NCI-H345 treated with DMSO at 0.1 percent for 48 hours (cell line): ENCODE measurements around the gene HPCAL1.

Experiments
- DNase-seq: peaks from one replicate; lab custom pipeline; 2025; ENCODE audit not compliant: unreplicated experiment; lab: John Stamatoyannopoulos, UW

HPCAL1 gene

DNA sequence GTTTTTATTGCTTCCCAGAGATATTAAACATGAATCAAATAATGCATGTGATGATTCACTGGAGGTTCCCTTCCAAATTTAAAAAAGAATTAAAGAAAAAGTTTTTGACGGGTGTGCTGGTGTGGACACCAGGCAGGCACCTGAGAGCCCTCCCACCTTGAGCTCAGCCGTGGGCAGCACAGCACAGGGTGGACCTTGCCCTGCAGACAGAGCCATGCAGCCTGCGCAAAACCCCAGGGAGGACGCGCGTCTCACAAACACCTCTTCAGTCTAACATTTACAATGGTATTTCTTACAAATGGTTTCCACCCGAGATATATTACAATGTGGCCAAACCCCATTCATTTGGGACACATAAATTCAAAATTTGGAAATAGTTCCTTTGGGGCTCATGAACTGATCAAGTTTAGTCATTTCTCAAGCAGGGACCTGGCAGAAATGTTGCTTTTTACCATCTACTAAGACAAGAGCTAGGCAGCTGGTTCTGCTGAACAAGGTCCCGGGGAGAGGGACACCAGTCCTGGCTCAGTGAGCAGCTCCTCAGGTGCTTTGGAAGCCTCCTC is 100.0 kb downstream of the HPCAL1 start:
- no peak for DNase-seq

DNA sequence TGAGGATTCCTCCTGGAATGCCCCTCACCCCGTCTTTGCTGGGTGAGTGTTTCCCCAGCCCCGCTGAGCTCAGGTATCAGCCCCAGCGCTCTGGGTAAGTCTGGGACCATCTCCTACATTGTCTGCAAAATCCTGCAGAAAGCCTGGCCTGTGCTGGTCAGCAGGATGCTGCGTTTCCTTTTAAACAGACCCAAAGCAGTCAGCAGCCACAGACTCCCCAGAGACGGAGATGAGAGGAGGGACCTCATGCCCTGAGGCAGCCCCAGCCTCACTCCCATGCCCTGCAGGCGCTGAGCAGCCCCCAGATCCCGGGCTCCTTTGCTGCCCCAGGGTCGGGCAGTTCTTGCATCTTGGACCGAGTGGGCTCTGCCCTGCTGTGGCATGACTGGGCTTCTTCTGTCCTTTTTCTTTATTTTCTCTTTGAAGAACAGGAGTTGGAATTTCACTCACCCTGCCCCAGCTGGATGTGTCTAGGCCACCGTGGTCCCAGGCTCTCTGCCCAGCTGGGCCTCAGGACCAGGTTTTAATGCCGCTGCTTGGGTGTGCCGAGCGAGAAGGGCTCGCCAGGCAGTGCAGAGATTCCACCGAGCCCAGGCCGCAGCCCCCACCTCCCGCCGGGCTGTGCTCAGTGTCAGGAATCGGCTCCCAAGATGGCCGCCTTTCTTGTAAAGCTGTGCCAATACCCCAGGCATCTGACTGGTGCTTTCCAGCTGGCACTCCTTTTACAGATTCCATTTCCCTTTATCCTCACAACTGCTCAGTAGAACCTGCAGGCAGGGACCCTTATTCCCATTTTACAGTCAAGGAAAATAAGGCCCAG is 101.8 kb downstream of the HPCAL1 start:
- no peak for DNase-seq

DNA sequence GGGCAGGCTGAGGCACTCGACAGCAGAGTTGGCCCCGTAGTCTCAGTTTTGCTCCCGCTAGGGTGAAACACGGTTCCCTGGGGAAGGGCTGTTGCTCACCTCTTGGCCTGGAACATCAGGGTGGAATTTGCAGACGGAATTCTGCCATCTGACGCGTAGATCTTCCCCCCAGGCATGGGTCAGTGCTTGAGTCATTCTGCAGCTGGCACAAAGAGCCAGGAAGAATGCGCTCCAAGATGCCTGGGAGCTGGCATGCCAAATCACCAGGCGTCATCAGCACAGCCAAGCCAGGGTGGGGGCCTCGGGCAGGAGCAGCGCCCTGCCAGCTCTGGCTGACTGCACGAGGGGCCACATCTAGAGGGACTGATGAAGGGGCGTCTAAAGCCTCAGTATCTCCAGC is 102.7 kb downstream of the HPCAL1 start:
- DNase-seq = no peak

DNA sequence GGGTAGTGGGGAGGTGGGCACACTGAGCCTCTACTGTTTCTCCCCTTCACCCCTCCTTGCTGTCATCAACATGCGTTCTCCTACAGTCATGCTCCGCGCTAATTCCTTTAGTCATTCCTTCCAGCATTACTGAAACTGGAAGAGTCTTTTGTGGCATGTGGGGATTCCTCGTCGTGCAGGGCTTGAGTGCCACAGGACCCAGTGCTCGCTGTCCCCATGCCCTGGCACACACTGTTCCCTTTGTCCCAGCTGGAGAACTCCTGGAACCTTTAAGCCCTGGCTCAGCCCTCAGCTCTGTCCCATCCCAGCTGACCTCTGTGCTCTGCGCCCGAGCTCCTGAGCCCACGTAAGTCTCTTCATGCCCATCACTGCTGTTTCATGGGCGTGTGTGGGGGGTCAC is 103.3 kb downstream of the HPCAL1 start:
- DNase-seq = no peak

DNA sequence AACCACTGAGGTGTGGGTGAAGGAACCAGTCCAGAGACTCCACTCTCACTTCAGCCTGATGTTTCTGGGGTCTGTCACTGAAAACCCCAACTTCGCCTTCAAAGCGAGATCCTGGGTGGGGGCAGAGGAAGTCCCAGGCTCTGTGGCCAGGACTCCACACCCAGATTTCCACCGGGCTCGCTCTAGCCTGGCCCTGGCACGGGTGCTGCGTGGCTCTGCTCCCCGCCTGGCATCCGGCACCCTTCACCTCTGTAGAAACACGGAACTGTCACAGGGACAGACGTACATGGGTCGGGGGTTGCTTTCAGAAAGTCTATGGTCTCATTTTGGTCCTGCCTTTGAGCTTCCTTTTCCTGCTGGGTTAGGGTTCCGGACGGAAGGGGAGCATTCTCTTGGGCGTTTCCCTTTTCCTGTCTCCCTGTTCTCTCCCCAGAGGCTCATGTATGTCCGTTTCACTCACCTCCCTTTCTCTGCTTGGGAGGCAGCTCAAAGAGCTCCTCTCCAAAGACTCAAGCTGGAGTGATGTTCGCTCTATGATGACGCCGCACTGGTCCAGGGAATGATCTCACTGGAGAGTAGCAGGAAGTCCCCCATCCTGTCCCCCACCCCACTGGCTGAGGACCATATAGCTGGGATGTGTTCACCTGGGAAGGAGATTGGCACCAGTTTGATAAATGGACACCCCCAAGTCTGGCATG is 103.9 kb downstream of the HPCAL1 start:
- DNase-seq = no peak

DNA sequence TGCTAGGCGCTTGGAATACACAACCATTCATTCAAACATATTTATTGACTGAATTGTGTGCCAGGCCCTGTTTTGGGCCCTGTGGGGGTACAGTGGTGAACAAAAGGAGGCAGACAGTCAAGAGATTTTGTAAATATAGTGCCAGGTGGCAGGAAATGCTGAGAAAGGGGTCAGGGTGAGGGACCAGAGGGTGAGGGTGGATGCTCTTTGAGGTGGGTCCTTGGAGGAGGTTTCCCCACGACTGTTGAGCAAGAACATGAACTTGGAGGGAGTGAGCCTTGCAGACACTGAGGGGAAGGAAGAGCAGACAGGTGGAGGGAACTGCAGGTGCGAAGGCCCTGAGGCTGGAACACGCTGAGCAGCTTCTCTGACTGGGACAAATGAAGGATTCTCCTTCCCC is 104.7 kb downstream of the HPCAL1 start:
- DNase-seq = no peak

DNA sequence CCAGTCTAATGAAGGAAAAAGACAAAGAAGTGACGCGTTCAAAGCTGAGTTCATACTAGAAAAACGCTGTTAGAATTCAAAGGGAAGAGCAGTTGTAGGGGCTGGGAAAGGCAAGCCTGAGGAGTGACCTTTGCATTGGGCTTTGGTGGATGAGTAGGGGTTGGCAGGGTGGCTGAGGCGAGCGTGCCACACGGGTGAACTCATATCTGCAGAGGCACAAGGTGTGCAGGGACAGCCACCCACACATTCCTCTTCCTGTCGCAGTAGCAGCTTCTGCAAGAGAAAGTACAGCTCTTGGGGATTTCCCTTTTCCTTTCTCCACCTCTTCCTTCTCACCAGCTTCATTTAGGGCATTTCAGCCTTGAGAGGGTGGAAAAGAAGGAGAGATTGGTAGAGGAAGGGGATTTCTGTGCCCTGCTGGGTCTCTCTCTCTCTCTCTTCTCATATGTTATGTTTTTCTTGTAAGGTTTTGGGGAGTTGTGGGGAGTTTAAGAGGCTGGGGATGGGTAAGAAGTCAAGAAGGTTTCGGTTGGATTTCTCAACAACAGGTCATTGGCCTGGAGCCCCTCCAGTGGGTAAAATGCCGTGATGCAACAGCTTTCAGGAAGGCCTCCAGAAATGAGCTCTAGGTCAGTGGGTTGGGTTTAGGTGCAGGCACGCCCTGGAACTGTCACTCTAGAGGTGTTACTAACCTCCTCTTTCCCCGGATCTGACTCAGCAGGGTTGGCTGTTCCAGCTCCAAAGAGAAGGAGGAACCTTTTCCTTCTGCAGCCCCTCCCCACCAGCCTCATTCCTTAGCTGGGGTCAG is 105.3 kb downstream of the HPCAL1 start:
- no peak for DNase-seq

DNA sequence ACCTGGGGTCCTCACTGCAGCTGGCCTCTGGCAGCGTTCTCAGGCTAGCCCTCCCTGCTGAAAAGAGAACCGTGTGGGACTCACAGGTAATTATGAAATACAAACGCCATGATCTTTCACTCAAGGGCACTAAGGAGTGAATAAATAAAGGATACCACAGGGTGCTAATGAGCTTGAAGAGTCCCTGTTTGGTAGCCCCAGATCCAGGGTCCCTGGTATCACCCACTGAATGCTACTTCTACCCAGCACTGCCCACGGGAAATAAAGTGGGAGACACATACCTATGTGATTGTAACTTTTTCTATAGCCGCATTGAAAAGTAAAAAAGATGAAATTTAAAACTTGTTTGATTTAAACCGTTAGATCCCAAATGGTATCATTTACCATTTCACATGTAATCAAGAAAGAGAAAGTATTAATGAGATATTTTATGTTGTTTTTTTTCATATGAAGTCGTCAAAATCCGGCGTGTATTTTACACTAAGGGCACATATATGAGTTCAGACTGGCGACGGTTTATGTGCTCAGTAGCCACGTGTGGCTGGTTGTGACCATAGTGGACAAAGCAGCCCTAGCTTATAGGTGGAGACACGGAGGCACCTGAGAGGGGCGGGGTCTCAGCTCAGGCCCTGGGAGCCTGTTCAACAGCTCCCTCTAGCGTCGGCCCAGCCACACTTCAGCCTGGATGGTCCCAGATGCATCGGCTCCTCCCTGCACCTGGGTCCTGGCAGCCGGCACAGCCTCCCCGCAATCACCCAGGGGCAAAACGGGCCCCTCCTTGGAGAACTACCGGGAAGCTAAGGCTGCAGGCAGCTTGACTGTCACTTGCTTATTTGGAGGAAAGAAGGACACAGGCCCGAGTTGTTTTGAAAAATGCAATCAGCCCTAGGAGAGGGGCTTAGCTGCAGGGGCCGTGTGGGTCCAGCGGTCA is 106.2 kb downstream of the HPCAL1 start:
- peak; percentile 94 for DNase-seq

DNA sequence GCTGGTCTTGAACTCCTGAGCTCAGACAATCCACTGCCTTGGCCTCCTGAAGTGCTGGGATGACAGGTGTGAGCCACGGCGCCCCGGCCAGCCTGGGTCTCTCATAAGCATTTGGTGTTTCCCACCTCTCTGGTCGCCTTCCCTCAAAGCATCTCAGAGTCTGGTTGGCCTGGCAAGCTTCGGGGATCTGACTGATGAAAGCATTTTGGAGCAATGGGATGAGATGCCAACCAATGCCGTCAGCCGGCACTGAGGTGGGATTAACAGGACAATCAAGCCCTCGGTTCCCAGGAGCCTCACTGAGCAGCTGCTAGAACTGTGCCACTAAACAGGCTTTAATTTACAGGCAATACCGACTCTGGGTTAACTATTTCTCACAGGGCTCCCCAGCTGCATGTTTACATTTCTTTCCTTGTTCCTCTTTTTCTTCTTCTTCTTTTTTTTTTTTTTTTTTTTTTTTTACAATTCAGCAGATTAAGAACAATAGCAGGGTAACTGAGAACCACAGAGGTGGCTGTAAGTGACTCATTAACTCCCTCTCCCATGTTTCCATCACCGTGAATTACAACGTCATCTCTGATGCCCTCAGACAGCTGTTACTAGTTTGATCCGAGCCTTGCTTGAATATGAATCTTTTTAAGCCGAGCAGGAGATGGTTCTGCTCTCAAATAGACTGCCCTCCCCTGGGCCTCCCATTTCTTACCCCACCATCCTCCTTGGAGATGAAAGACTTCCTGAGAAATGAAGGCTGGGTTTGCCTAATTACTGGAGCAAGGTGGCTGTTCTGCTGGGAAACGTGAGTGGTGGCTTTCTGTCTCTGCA is 107.5 kb downstream of the HPCAL1 start:
- no peak for DNase-seq

DNA sequence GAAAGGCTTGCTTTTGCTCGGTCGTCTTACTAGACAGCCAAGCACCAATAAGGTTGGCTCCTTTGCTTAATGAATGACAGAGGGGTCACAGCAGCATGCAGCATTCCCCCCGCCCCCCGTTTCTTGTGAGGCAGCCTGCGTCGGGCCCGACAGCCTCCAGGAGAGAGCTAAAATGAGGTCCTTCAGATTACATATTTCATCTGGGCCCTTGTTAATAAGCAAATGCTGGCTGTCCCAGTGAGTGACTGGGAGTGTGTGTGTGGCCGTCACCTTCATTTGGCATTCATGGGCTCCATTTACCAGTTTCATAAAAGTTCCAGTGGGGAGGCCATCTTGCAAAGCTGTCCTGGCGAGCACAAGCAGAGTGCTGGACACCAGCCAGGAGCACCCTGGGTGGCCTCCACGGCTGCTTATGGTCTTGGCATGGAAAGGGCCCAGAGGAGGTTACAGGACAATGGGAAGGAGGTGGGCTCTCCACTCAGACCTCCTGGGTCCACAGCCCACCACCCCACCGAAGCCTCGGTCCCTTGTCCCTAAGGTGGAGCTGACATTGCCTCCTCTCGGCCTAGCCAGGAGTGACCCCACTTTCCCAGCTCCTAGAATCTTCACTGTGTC is 108.2 kb downstream of the HPCAL1 start:
- DNase-seq = peak; percentile 45

DNA sequence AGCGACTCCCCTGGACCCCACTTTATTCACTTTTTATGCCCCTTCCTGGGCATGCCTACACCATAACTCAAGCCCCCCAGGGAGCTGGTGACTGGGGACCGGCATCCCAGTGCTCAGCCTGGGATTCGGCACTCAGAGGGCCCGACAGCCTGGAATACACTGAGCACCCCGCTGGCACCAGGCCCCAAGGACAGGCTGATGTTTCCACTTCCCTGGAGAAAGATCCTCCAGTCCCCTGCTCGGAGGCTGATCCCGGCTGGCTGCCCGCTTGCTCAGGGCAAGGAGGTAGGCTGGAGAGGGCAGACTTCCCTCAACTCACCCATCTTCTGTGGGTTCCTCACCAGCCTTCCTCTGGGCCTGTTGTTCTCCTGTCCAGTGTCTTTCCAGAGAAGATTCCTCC is 108.9 kb downstream of the HPCAL1 start:
- no peak for DNase-seq

DNA sequence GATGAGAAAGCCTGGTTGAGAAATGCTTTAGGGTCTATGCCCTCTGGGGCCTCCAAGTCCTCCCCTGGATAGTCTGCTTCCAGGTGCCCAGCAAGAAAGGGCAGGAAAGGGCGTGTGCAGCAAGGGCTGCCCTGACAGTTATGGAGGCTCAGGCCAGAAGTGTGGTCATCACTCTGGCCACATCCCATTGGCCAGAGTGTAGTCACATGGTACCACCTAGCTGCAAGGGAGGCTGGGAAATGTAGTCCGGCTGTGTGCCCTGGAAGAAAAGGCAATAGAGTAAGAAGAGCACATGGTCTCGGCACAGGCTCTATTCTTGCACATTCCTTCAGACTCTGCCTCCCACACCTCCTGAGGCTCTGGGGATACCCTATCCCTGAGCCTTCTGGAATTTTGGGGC is 109.7 kb downstream of the HPCAL1 start:
- DNase-seq = no peak

DNA sequence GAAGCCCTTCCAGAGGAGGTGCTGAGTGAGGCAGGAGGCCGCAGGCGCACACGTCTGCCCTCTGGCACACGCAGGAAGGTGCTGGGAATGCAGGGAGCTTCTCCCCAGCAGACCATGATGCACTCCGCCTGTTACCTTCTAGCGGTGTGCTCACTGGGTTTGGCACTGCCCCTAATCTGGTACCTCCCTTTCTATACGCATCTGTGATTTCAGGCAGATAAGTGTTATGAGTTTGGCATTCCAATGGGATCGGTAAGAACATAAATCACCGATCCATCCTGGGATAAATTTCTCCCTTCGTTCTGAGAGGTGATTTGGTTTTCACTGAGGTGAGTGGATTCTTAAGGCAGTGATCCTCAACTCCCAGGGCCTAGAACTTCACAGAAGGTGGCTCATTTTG is 110.8 kb downstream of the HPCAL1 start:
- no peak for DNase-seq

DNA sequence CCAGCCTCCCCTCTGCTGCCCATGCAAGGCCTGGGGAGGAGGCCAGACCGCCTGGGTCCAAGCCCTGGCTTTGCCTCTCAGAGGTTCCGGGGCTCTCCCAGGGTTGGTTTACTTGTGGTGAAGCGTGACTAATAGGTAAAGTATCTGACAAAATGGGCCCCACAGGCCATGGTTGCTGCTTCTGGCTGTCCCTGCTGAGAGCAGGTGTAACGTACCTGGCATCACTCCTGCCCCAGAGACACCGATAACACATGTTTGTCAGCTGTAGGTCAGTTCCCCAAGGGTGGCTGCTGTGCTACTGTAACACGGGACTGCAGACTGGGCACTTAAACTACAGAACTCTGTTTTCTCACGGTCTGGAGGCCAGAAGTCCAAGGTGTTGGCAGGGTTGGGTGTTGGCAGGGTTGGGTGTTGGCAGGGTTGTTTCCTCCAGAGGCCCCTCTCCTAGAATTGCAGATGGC is 111.3 kb downstream of the HPCAL1 start:
- DNase-seq = peak; percentile 82

DNA sequence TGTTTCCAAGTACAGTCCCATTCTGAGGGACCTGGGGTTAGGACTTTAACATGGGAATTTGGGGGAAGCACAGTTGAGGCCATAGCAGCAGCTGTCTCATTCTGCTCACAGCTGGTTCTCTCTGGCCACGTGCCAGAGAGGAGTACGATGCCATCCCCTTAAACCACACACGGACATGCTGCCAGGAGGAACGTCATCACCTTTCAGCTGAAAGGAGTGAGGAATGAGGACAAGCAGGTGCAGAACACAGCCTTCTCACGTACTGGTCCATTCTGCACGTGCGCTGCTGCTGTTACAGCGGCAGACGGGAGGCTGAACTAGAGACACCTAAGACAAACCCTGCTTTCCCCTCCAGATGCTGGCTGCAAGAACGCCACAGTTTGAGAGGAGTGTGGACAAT is 111.9 kb downstream of the HPCAL1 start:
- peak; percentile 83 for DNase-seq

DNA sequence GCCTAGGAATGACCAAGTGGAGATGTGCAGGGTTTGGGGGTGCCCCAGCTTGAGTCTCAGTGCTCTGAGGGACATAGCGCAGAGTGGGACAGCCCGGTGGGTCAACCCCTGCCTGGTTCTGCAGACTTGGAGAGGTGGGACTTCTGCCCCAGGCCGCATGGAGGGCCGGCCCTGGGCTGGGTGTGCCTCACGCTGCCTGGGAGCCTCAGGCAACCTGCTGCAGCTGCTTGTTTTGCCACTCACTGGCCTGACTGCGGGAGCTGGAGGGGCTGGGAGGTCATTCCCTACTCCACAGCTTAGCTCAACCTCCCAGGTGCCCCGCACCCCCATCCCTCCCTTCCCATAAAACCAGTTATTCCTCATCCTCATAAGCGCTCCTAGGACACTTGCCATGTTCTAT is 112.3 kb downstream of the HPCAL1 start:
- DNase-seq = no peak

DNA sequence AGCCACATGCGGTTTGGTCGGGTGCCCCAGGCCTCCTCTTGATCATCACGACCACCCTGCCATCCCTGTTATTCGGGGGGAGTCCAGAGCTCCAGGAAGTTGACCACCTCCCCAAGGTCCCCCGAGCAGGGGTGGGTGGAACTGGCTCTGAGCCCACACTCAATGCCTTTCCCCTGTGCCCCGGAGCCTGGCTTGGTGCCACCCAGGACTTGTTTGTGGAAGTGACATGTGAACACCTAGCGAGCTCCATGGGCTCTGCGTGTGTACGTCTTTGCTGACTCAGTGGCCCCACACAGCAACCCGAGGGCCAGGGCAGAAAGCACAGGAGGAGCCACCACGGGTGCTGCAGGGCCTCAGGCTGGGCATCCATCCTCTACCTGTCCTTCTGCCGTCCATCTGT is 112.9 kb downstream of the HPCAL1 start:
- DNase-seq = no peak

DNA sequence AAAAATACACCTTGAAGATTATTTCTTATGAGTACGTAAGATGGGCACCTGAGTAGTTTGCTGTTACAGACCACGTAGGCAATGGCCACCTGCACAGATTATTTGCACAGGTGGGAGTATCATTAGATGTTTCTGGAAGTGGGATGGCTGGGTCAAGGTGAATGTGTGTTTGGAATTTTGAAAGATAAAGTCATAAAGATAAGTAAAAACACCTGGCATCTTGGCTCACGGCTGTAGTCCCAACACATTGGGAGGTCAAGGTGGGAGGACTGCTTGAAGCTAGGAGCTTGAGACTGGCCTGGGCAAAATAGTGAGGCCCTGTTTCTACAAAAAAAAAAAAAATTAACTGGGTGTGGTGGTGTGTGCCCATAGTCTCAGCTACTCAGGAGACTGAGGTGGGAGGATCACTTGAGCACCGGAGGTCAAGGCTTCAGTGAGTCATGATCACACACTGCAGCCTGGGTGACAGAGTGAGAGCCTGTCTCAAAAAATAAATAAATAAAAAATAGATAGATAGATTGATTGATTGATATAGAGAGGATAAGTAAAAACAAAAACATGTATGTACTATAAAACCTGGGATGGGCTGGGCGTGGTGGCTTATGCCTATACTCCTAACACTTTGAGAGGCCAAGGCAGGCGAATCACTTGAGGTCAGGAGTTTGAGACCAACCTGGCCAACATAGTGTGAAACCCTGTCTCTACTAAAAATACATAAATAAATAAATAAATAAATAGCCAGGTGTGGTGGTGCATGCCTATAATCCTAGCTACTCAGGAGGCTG is 115.0 kb downstream of the HPCAL1 start:
- no peak for DNase-seq
